Measurements from ENCODE around the gene MGLL.

The MGLL gene

GRCh38 chr3:127794402-127794801 lies 27.9 kb downstream of the MGLL start:
- no peaks in the 10 kb centered on the region for H3K36me3 ChIP-seq (ENCODE audit: control insufficient read depth, insufficient read depth, low read length)
- H3K4me3 ChIP-seq (ENCODE audit: low read depth, low read length), result no peak overlapping the region
- no peak overlapping the region for H3K9ac ChIP-seq (ENCODE audit: low read depth, low read length)
- no peaks in the 10 kb centered on the region for H3K27me3 ChIP-seq (ENCODE audit: control insufficient read depth, insufficient read depth, low read length)
- H3K9me3 ChIP-seq (ENCODE audit: control insufficient read depth, insufficient read depth, low read length), result no peaks in the 10 kb centered on the region
- H3K4me1 ChIP-seq (ENCODE audit: control insufficient read depth, insufficient read depth, low read length), result no peaks in the 10 kb centered on the region

GRCh38 chr3:127792541-127793292 lies 29.6 kb downstream of the MGLL start:
- Histone ChIP-seq H3K9me3 (ENCODE audit: control insufficient read depth, insufficient read depth, low read length) (no peaks in the 10 kb centered on the region), H3K9ac (ENCODE audit: low read depth, low read length) (no peak overlapping the region), H3K4me3 (ENCODE audit: low read depth, low read length) (no peak overlapping the region), H3K36me3 (ENCODE audit: control insufficient read depth, insufficient read depth, low read length) (no peaks in the 10 kb centered on the region), H3K4me1 (ENCODE audit: control insufficient read depth, insufficient read depth, low read length) (no peaks in the 10 kb centered on the region), H3K27me3 (ENCODE audit: control insufficient read depth, insufficient read depth, low read length) (no peaks in the 10 kb centered on the region)

- H3K9me3 ChIP-seq (ENCODE audit: control insufficient read depth, insufficient read depth, low read length), result no peaks in the 10 kb centered on the region
- H3K36me3 ChIP-seq (ENCODE audit: control insufficient read depth, insufficient read depth, low read length), result no peaks in the 10 kb centered on the region
- H3K4me3 ChIP-seq (ENCODE audit: low read depth, low read length), result no peak overlapping the region
- H3K4me1 ChIP-seq (ENCODE audit: control insufficient read depth, insufficient read depth, low read length), result no peaks in the 10 kb centered on the region
- H3K9ac ChIP-seq (ENCODE audit: low read depth, low read length), result no peak overlapping the region
- H3K27me3 ChIP-seq (ENCODE audit: control insufficient read depth, insufficient read depth, low read length), result no peaks in the 10 kb centered on the region
Measured at GRCh38 chr3:127791221-127791913, 30.9 kb downstream of the MGLL start.

GRCh38 chr3:127790882-127791183 lies 31.5 kb downstream of the MGLL start:
- Histone ChIP-seq H3K27me3 (ENCODE audit: control insufficient read depth, insufficient read depth, low read length) (no peaks in the 10 kb centered on the region), H3K9ac (ENCODE audit: low read depth, low read length) (no peak overlapping the region), H3K4me3 (ENCODE audit: low read depth, low read length) (no peak overlapping the region), H3K9me3 (ENCODE audit: control insufficient read depth, insufficient read depth, low read length) (no peaks in the 10 kb centered on the region), H3K4me1 (ENCODE audit: control insufficient read depth, insufficient read depth, low read length) (no peaks in the 10 kb centered on the region), H3K36me3 (ENCODE audit: control insufficient read depth, insufficient read depth, low read length) (no peaks in the 10 kb centered on the region)

GRCh38 chr3:127789990-127790881 lies 32.1 kb downstream of the MGLL start:
- Histone ChIP-seq H3K9ac (ENCODE audit: low read depth, low read length) (no peak overlapping the region), H3K36me3 (ENCODE audit: control insufficient read depth, insufficient read depth, low read length) (no peaks in the 10 kb centered on the region), H3K27me3 (ENCODE audit: control insufficient read depth, insufficient read depth, low read length) (no peaks in the 10 kb centered on the region), H3K4me3 (ENCODE audit: low read depth, low read length) (no peak overlapping the region), H3K4me1 (ENCODE audit: control insufficient read depth, insufficient read depth, low read length) (no peaks in the 10 kb centered on the region), H3K9me3 (ENCODE audit: control insufficient read depth, insufficient read depth, low read length) (no peaks in the 10 kb centered on the region)

GRCh38 chr3:127789051-127789450 lies 33.3 kb downstream of the MGLL start:
- Histone ChIP-seq H3K9me3 (ENCODE audit: control insufficient read depth, insufficient read depth, low read length) (no peaks in the 10 kb centered on the region), H3K27me3 (ENCODE audit: control insufficient read depth, insufficient read depth, low read length) (no peaks in the 10 kb centered on the region), H3K36me3 (ENCODE audit: control insufficient read depth, insufficient read depth, low read length) (no peaks in the 10 kb centered on the region), H3K4me1 (ENCODE audit: control insufficient read depth, insufficient read depth, low read length) (no peaks in the 10 kb centered on the region), H3K9ac (ENCODE audit: low read depth, low read length) (no peak overlapping the region), H3K4me3 (ENCODE audit: low read depth, low read length) (no peak overlapping the region)

GRCh38 chr3:127788451-127788909 lies 33.8 kb downstream of the MGLL start:
- H3K4me3 ChIP-seq (ENCODE audit: low read depth, low read length), result no peak overlapping the region
- no peaks in the 10 kb centered on the region for H3K4me1 ChIP-seq (ENCODE audit: control insufficient read depth, insufficient read depth, low read length)
- no peaks in the 10 kb centered on the region for H3K9me3 ChIP-seq (ENCODE audit: control insufficient read depth, insufficient read depth, low read length)

GRCh38 chr3:127787571-127788365 lies 34.5 kb downstream of the MGLL start:
- no peaks in the 10 kb centered on the region for H3K4me1 ChIP-seq (ENCODE audit: control insufficient read depth, insufficient read depth, low read length)
- no peaks in the 10 kb centered on the region for H3K36me3 ChIP-seq (ENCODE audit: control insufficient read depth, insufficient read depth, low read length)
- no peaks in the 10 kb centered on the region for H3K27me3 ChIP-seq (ENCODE audit: control insufficient read depth, insufficient read depth, low read length)
- no peaks in the 10 kb centered on the region for H3K9me3 ChIP-seq (ENCODE audit: control insufficient read depth, insufficient read depth, low read length)
- H3K4me3 ChIP-seq (ENCODE audit: low read depth, low read length), result no peak overlapping the region
- H3K9ac ChIP-seq (ENCODE audit: low read depth, low read length), result no peak overlapping the region

More at GRCh38 chr3:127788451-127788909, 33.8 kb downstream of the MGLL start:
- Histone ChIP-seq H3K36me3 (ENCODE audit: control insufficient read depth, insufficient read depth, low read length) (no peaks in the 10 kb centered on the region), H3K9ac (ENCODE audit: low read depth, low read length) (no peak overlapping the region), H3K27me3 (ENCODE audit: control insufficient read depth, insufficient read depth, low read length) (no peaks in the 10 kb centered on the region)

GRCh38 chr3:127787071-127787490 lies 35.2 kb downstream of the MGLL start:
- Histone ChIP-seq H3K27me3 (ENCODE audit: control insufficient read depth, insufficient read depth, low read length) (no peaks in the 10 kb centered on the region), H3K4me1 (ENCODE audit: control insufficient read depth, insufficient read depth, low read length) (no peaks in the 10 kb centered on the region), H3K9me3 (ENCODE audit: control insufficient read depth, insufficient read depth, low read length) (no peaks in the 10 kb centered on the region), H3K9ac (ENCODE audit: low read depth, low read length) (no peak overlapping the region), H3K36me3 (ENCODE audit: control insufficient read depth, insufficient read depth, low read length) (no peaks in the 10 kb centered on the region), H3K4me3 (ENCODE audit: low read depth, low read length) (no peak overlapping the region)

- H3K9ac ChIP-seq (ENCODE audit: low read depth, low read length), result no peak overlapping the region
Measured at GRCh38 chr3:127786353-127787070, 35.8 kb downstream of the MGLL start.

More at GRCh38 chr3:127786353-127787070, 35.8 kb downstream of the MGLL start:
- Histone ChIP-seq H3K9me3 (ENCODE audit: control insufficient read depth, insufficient read depth, low read length) (no peaks in the 10 kb centered on the region), H3K27me3 (ENCODE audit: control insufficient read depth, insufficient read depth, low read length) (no peaks in the 10 kb centered on the region), H3K4me1 (ENCODE audit: control insufficient read depth, insufficient read depth, low read length) (no peaks in the 10 kb centered on the region), H3K4me3 (ENCODE audit: low read depth, low read length) (no peak overlapping the region), H3K36me3 (ENCODE audit: control insufficient read depth, insufficient read depth, low read length) (no peaks in the 10 kb centered on the region)

Measured in iPS-15b (cell line).